Endothelial cell of umbilical vein (primary cell): ENCODE data around the gene PWP1. TPM values are rescaled to one million over a fixed set of nuclear protein-coding genes. Genes with fewer than 3 reads are reported as not detected.

Experiments used
- BruUV-seq: library from RNA; stranded (reverse); fragments of 400-500 nt; replicated peaks from 2 replicates; lab custom pipeline; 2021; lab: Mats Ljungman, UMichigan
- CTCF ChIA-PET: fragments of 300-600, 350-600 bp; sonication (Branson Sonifier 250); formaldehyde crosslinking; loops from one replicate; lab custom pipeline; 2021; ENCODE audit warnings: antibody characterized with exemption, inconsistent platforms; lab: Charles Lee
- POLR2A ChIA-PET: fragments of 300-600, 350-600 bp; sonication (Branson Sonifier 250); formaldehyde crosslinking; loops from one replicate; lab custom pipeline; 2021; ENCODE audit warnings: antibody characterized with exemption, inconsistent platforms; lab: Charles Lee
- DNase-seq: peaks from one replicate; pipeline ENCODE4 v3.0.0-alpha.2; 2011; ENCODE audit warnings: low read depth, low spot score
- FAIRE-seq: peaks from 2 replicates; lab custom pipeline; 2011; peaks lifted over from hg19 to GRCh38; lab: Jason Lieb, UNC
- H2AFZ ChIP-seq: 2 replicates; pipeline ENCODE4 v1.6.0; 2012; ENCODE audit warnings: low read depth, low read length, control low read depth, inconsistent platforms
- H3K27ac ChIP-seq: 2 replicates; pipeline ENCODE4 v1.5.1; 2011; ENCODE audit warnings: low read depth, mild to moderate bottlenecking, control low read depth, low read length, moderate library complexity; ENCODE audit not compliant: insufficient read depth
- H3K27me3 ChIP-seq, 2 experiments: 2 replicates each; pipeline versions ENCODE4 v1.6.0 to v1.6.1; 2011; ENCODE audit warnings: low read length in 2 of 2, mixed read lengths in 1 of 2; ENCODE audit not compliant: control insufficient read depth in 2 of 2, insufficient read depth in 2 of 2
- H3K36me3 ChIP-seq, 2 experiments: 2 replicates in 1 of 2; 3 replicates in 1 of 2; pipeline ENCODE4 v1.5.1; 2011; ENCODE audit warnings: low read length in 2 of 2, mild to moderate bottlenecking in 1 of 2, moderate library complexity in 1 of 2; ENCODE audit not compliant: control insufficient read depth in 2 of 2, insufficient read depth in 2 of 2; ENCODE audit errors: extremely low read depth in 1 of 2
- H3K4me1 ChIP-seq: 3 replicates; pipeline ENCODE4 v1.5.1; 2011; ENCODE audit warnings: mild to moderate bottlenecking, low read length; ENCODE audit not compliant: control insufficient read depth, insufficient read depth; ENCODE audit errors: extremely low read depth
- H3K4me2 ChIP-seq: 2 replicates; pipeline ENCODE4 v1.6.1; 2011; ENCODE audit warnings: low read length, control low read depth, mixed read lengths; ENCODE audit not compliant: insufficient read depth
- H3K4me3 ChIP-seq, 3 experiments: fragments of 200-600 bp in 1 of 3; sonication (generic), shearing (Covaris generic) in 1 of 3; replicated peaks in 1 of 3; 2 replicates each; pipeline ENCODE4 v1.5.1; 2011 to 2016; ENCODE audit warnings: control low read depth in 3 of 3, low read length in 3 of 3, mild to moderate bottlenecking in 2 of 3, inconsistent platforms in 1 of 3, low read depth in 1 of 3, moderate library complexity in 1 of 3; ENCODE audit not compliant: insufficient read depth in 1 of 3
- H3K79me2 ChIP-seq: 2 replicates; pipeline ENCODE4 v1.6.0; 2012; ENCODE audit warnings: low read length, inconsistent platforms; ENCODE audit not compliant: control insufficient read depth, insufficient read depth
- H3K9ac ChIP-seq: replicated peaks from 2 replicates; pipeline ENCODE3; 2011; ENCODE audit warnings: low read length, control low read depth; ENCODE audit not compliant: insufficient read depth; ENCODE audit errors: extremely low read depth
- H3K9me1 ChIP-seq: replicated peaks from 3 replicates; pipeline ENCODE4 v1.6.0; 2011; ENCODE audit warnings: mild to moderate bottlenecking, low read length; ENCODE audit not compliant: control insufficient read depth, insufficient read depth; ENCODE audit errors: extremely low read depth
- H3K9me3 ChIP-seq: replicated peaks from 2 replicates; pipeline ENCODE4 v1.5.1; 2012; ENCODE audit warnings: low read length, inconsistent platforms; ENCODE audit not compliant: control insufficient read depth, insufficient read depth
- H4K20me1 ChIP-seq: replicated peaks from 2 replicates; pipeline ENCODE3; 2011; ENCODE audit warnings: mild to moderate bottlenecking, low read length; ENCODE audit not compliant: control insufficient read depth, insufficient read depth; ENCODE audit errors: extremely low read depth
- CTCF ChIP-seq, 2 donors: IDR thresholded peaks; 1 replicate in 1 of 2; 2 replicates in 1 of 2; pipeline ENCODE4 v1.5.1; 2011; ENCODE audit warnings: low read length in 2 of 2, mild to moderate bottlenecking in 2 of 2, moderate library complexity in 2 of 2, control low read depth in 1 of 2, inconsistent platforms in 1 of 2, low read depth in 1 of 2; ENCODE audit not compliant: insufficient read depth in 1 of 2; ENCODE audit errors: extremely low read depth in 1 of 2
- EZH2 ChIP-seq: IDR thresholded peaks from 2 replicates; pipeline ENCODE4 v1.6.1; 2012; ENCODE audit warnings: borderline replicate concordance, low read depth, mild to moderate bottlenecking, moderate library complexity, low read length, inconsistent platforms; ENCODE audit not compliant: severe bottlenecking
- FOS ChIP-seq: IDR thresholded peaks from 2 replicates; pipeline ENCODE4 v1.6.1; 2011; ENCODE audit warnings: mild to moderate bottlenecking, low read length, moderate library complexity, borderline replicate concordance; ENCODE audit not compliant: insufficient read depth
- GATA2 ChIP-seq: IDR thresholded peaks from 2 replicates; pipeline ENCODE4 v1.7.0; 2011; ENCODE audit warnings: low read depth, mild to moderate bottlenecking, moderate library complexity, mixed read lengths, low read length; ENCODE audit not compliant: insufficient read length, insufficient read depth
- JUN ChIP-seq: IDR thresholded peaks from 2 replicates; pipeline ENCODE4 v1.6.1; 2011; ENCODE audit warnings: borderline replicate concordance, low read depth; ENCODE audit not compliant: insufficient read length, insufficient read depth
- MAX ChIP-seq: IDR thresholded peaks from 2 replicates; pipeline ENCODE4 v1.6.1; 2011; ENCODE audit not compliant: insufficient read depth, insufficient read length
- POLR2A ChIP-seq: IDR thresholded peaks from 2 replicates; pipeline ENCODE4 v1.6.1; 2012; ENCODE audit warnings: low read depth, mild to moderate bottlenecking, control low read depth, low read length
- POLR2AphosphoS5 ChIP-seq: IDR thresholded peaks from 2 replicates; pipeline ENCODE4 v1.6.1; 2012; ENCODE audit warnings: low read depth, mild to moderate bottlenecking, control low read depth, low read length, moderate library complexity; ENCODE audit not compliant: insufficient read depth
- dilution Hi-C: fragments of 300-500 bp; cut with MboI; formaldehyde crosslinking; loops from one replicate; pipeline ENCODE4 v1.15.0; 2019; ENCODE audit warnings: low sequenced_read_pairs; ENCODE audit not compliant: extremely low pct_ligation_motif_present
- intact Hi-C: fragments of 100-400 bp; cut with micrococcal nuclease; formaldehyde crosslinking; loops from one replicate; pipeline ENCODE4 v1.10.0; 2022
- polyA plus RNA-seq, 4 experiments: library from polyadenylated mRNA; depleted of rRNA in 3 of 4; stranded (reverse) in 3 of 4; unstranded in 1 of 4; fragments of >200 nt; gene quantifications; 2 replicates each; pipeline versions ENCODE4 v1.2.1 to v1.2.3, GENCODE V29; 2011 to 2012; ENCODE audit warnings: missing spikeins in 1 of 4
- total RNA-seq: library from RNA; stranded (reverse); gene quantifications from 2 replicates; pipeline ENCODE4 v1.2.3, GENCODE V29; 2021

The PWP1 gene
- total and polyA plus RNA-seq, 2 donors (not counting 3 experiments of a cell fraction or from before 2014, with no cell fraction given), result 70.8 to 154 TPM

- Histone ChIP-seq H4K20me1 (no peaks in the 10 kb centered on the region), H3K9me1 (no peaks in the 10 kb centered on the region), H2AFZ (no peak overlapping the region), H3K9me3 (no peaks in the 10 kb centered on the region), H3K4me1 (no peaks in the 10 kb centered on the region), H3K27me3 (peaks cover 2 to 5% of the 10 kb centered on the region in 2 experiments), H3K4me3 (no peak overlapping the region), H3K27ac (no peak overlapping the region), H3K79me2 (no peaks in the 10 kb centered on the region), H3K36me3 (no peaks in the 10 kb centered on the region), H3K9ac (no peak overlapping the region), H3K4me2 (no peak overlapping the region)
- no TSS peak for BruUV-seq
- intact Hi-C loops, result no loop called here
- FAIRE-seq, result no peak
- ChIA-PET CTCF (interaction anchor here (1.2 kb wide), 1 partner anchor 217 kb away, joined by 4 read pairs; no protein-coding TSS in a partner anchor), POLR2A (no interaction called here)
- dilution Hi-C loops, result no loop called here
- TF ChIP-seq EZH2 (no peak), CTCF (IDR thresholded peaks at IDR 0.05; ENCODE audit: extremely low read depth in 1 of 2, insufficient read depth in 1 of 2, low read depth in 1 of 2, low read length in 2 of 2) (no peak), JUN (no peak), MAX (no peak), POLR2AphosphoS5 (no peak), POLR2A (no peak), GATA2 (no peak), FOS (no peak)
- no peak for DNase-seq
Observed at GRCh38 chr12:107668320-107669098, 17.1 kb upstream of the PWP1 start.
